B cell (primary cell): ENCODE results near the gene POU4F3. TPM values are rescaled to one million over a fixed set of nuclear protein-coding genes. Genes with fewer than 3 reads are reported as not detected.

Source experiments
- ATAC-seq: fragments of 200-7000 bp; cut with Tn5 transposase; one replicate; pipeline ENCODE4 v1.10.0; 2021; ENCODE audit warnings: low read depth, mild to moderate bottlenecking, moderate number of reproducible peaks, moderate library complexity
- CTCF ChIA-PET: fragments of 350-600 bp; sonication (Branson Sonifier 250); formaldehyde crosslinking; loops from one replicate; lab custom pipeline; 2021; ENCODE audit warnings: antibody characterized with exemption, inconsistent platforms; lab: Charles Lee
- POLR2A ChIA-PET: fragments of 350-600 bp; sonication (Branson Sonifier 250); formaldehyde crosslinking; loops from one replicate; lab custom pipeline; 2021; ENCODE audit warnings: antibody characterized with exemption; lab: Charles Lee
- DNase-seq: peaks from one replicate; pipeline ENCODE4 v3.0.0; 2013
- H2AFZ ChIP-seq: 2 replicates; pipeline ENCODE4 v1.6.1; 2012; ENCODE audit warnings: mild to moderate bottlenecking, low read depth, low read length; ENCODE audit not compliant: insufficient read depth, poor library complexity, severe bottlenecking
- H3K27ac ChIP-seq, 2 donors: 1 replicate in 1 of 2; 2 replicates in 1 of 2; pipeline ENCODE4 v1.5.1; 2012 to 2013; ENCODE audit warnings: low read length in 2 of 2, mild to moderate bottlenecking in 2 of 2, moderate library complexity in 1 of 2
- H3K27me3 ChIP-seq, 4 experiments: fragments of 200-600 bp in 1 of 4; sonication (generic) in 1 of 4; replicated peaks in 1 of 4; 1 replicate in 2 of 4; 2 replicates in 2 of 4; pipeline versions ENCODE4 v1.6.1 to v1.7.0; 2013 to 2016; ENCODE audit warnings: low read length in 3 of 4, mild to moderate bottlenecking in 2 of 4, mixed read lengths in 1 of 4, moderate library complexity in 1 of 4; ENCODE audit not compliant: insufficient read depth in 4 of 4, control insufficient read depth in 3 of 4; ENCODE audit errors: control extremely low read depth in 1 of 4
- H3K36me3 ChIP-seq, 2 experiments: replicated peaks in 1 of 2; 1 replicate in 1 of 2; 2 replicates in 1 of 2; pipeline versions ENCODE4 v1.6.1 to v1.7.1; 2013; ENCODE audit warnings: low read length in 1 of 2; ENCODE audit not compliant: insufficient read depth in 2 of 2, control insufficient read depth in 1 of 2; ENCODE audit errors: control extremely low read depth in 1 of 2, extremely low read depth in 1 of 2
- H3K4me1 ChIP-seq, 2 donors: fragments of 200-600 bp in 1 of 2; sonication (generic) in 1 of 2; 1 replicate in 1 of 2; 2 replicates in 1 of 2; pipeline versions ENCODE4 v1.5.1 to v1.6.1; 2013 to 2017; ENCODE audit warnings: low read length in 2 of 2; ENCODE audit not compliant: control insufficient read depth in 2 of 2, insufficient read depth in 2 of 2
- H3K4me2 ChIP-seq: replicated peaks from 2 replicates; pipeline ENCODE3; 2012; ENCODE audit warnings: mild to moderate bottlenecking, low read depth, low read length; ENCODE audit not compliant: poor library complexity, severe bottlenecking
- H3K4me3 ChIP-seq, 5 experiments: fragments of 200-600 bp in 1 of 5; sonication (generic) in 1 of 5; 1 replicate in 3 of 5; 2 replicates in 2 of 5; pipeline versions ENCODE4 v1.5.1 to v1.7.0; 2011 to 2016; ENCODE audit warnings: low read length in 4 of 5, mild to moderate bottlenecking in 4 of 5, low read depth in 2 of 5, control low read depth in 1 of 5, moderate library complexity in 1 of 5; ENCODE audit not compliant: insufficient read depth in 1 of 5; ENCODE audit errors: control extremely low read depth in 1 of 5, extremely low read depth in 1 of 5
- H3K79me2 ChIP-seq: fragments of 200-600 bp; sonication (generic); one replicate; pipeline ENCODE4 v1.6.0; 2016; ENCODE audit warnings: low read length; ENCODE audit not compliant: control insufficient read depth, insufficient read depth
- H3K9ac ChIP-seq: fragments of 200-600 bp; sonication (generic); 2 replicates; pipeline ENCODE4 v1.6.1; 2017; ENCODE audit warnings: mild to moderate bottlenecking, low read length, moderate library complexity
- H3K9me3 ChIP-seq, 3 donors: one replicate each; pipeline versions ENCODE4 v1.6.1 to v1.7.1; 2013; ENCODE audit warnings: low read length in 2 of 3; ENCODE audit not compliant: control insufficient read depth in 2 of 3, insufficient read depth in 1 of 3; ENCODE audit errors: control extremely low read depth in 1 of 3
- H4K20me1 ChIP-seq: 2 replicates; pipeline ENCODE4 v1.6.0; 2012; ENCODE audit warnings: mild to moderate bottlenecking, low read length; ENCODE audit not compliant: insufficient read depth, control insufficient read depth, poor library complexity, severe bottlenecking
- H3K27ac Mint-ChIP-seq: one replicate; pipeline ENCODE4 v1.8.0; 2021; ENCODE audit warnings: mixed read lengths
- H3K27me3 Mint-ChIP-seq: one replicate; pipeline ENCODE4 v1.8.0; 2021; ENCODE audit warnings: mixed read lengths
- H3K4me1 Mint-ChIP-seq: one replicate; pipeline ENCODE4 v1.8.0; 2021; ENCODE audit warnings: mixed read lengths
- H3K4me3 Mint-ChIP-seq: one replicate; pipeline ENCODE4 v1.8.0; 2021; ENCODE audit warnings: mixed read lengths
- H3K9me3 Mint-ChIP-seq: one replicate; pipeline ENCODE4 v1.8.0; 2022; ENCODE audit warnings: mixed read lengths; ENCODE audit not compliant: insufficient read depth
- CTCF ChIP-seq: fragments of 200-600 bp; IDR thresholded peaks from one replicate; pipeline ENCODE4 v1.8.0; 2022; ENCODE audit warnings: antibody characterized with exemption, mild to moderate bottlenecking
- EZH2 ChIP-seq: IDR thresholded peaks from 2 replicates; pipeline ENCODE4 v1.6.1; 2012; ENCODE audit warnings: borderline replicate concordance, low read depth, mild to moderate bottlenecking, moderate library complexity, low read length; ENCODE audit not compliant: insufficient read depth, poor library complexity, severe bottlenecking
- WGBS: methylation state at CpG from one replicate; pipeline ENCODE4 v1.1.5; 2013; ENCODE audit warnings: missing lambda C conversion rate; ENCODE audit not compliant: insufficient coverage; 5-methylcytosine and 5-hydroxymethylcytosine counted together
- intact Hi-C: fragments of 100-400 bp; cut with micrococcal nuclease; formaldehyde crosslinking; loops from one replicate; pipeline ENCODE4 v1.10.0; 2022
- polyA plus RNA-seq: library from polyadenylated mRNA; depleted of rRNA; stranded (reverse); fragments of >200 nt; gene quantifications from 2 replicates; pipeline ENCODE4 v1.2.3, GENCODE V29; 2012
- total RNA-seq, 2 donors: library from RNA; stranded (reverse); fragments of 120-200 nt in 1 of 2; gene quantifications; 1 replicate in 1 of 2; 2 replicates in 1 of 2; pipeline versions ENCODE4 v1.2.3 to v1.2.4, GENCODE V29; 2013 to 2022

Gene POU4F3
- total and polyA plus RNA-seq, 2 donors (not counting 1 experiment from before 2014, with no cell fraction given), result 0.04 TPM; not detected in 1

GRCh38 chr5:146301626-146302025, 37.0 kb upstream of the POU4F3 start:
- intact Hi-C loops, result no loop called here
- no peak for ATAC-seq

GRCh38 chr5:146302406-146302805, 36.2 kb upstream of the POU4F3 start:
- TF ChIP-seq EZH2 (no peak), CTCF (no peak)
- H4K20me1 ChIP-seq, result no peaks in the 10 kb centered on the region
- no peaks in the 10 kb centered on the region for H3K9me3 Mint-ChIP-seq
- intact Hi-C loops, result no loop called here
- no peak overlapping the region for H3K4me3 ChIP-seq
- ATAC-seq (no peak), DNase-seq (no peak)
- H3K27me3 ChIP-seq, result no peaks in the 10 kb centered on the region
- H2AFZ ChIP-seq, result no peak overlapping the region
- no peak overlapping the region for H3K4me3 Mint-ChIP-seq
- WGBS, result no CpG with 5 or more reads among the region's 1 CpG
- no peak overlapping the region for H3K27ac Mint-ChIP-seq
- H3K4me1 ChIP-seq, result no peaks in the 10 kb centered on the region
- no peak overlapping the region for H3K9ac ChIP-seq
- ChIA-PET POLR2A (no interaction called here), CTCF (no interaction called here)
- no peak overlapping the region for H3K27ac ChIP-seq
- H3K79me2 ChIP-seq, result no peaks in the 10 kb centered on the region
- H3K27me3 Mint-ChIP-seq, result peaks cover 13% of the 10 kb centered on the region
- H3K4me1 Mint-ChIP-seq, result no peaks in the 10 kb centered on the region
- H3K9me3 ChIP-seq, result no peaks in the 10 kb centered on the region
- no peak overlapping the region for H3K4me2 ChIP-seq
- H3K36me3 ChIP-seq, result no peaks in the 10 kb centered on the region

More at GRCh38 chr5:146301626-146302025, 37.0 kb upstream of the POU4F3 start:
- Histone ChIP-seq H3K4me2 (no peak overlapping the region), H3K9me3 (no peaks in the 10 kb centered on the region), H4K20me1 (no peaks in the 10 kb centered on the region), H3K36me3 (no peaks in the 10 kb centered on the region), H3K9ac (no peak overlapping the region), H3K79me2 (no peaks in the 10 kb centered on the region), H2AFZ (no peak overlapping the region), H3K4me3 (no peak overlapping the region), H3K27ac (no peak overlapping the region), H3K4me1 (no peaks in the 10 kb centered on the region), H3K27me3 (no peaks in the 10 kb centered on the region)
- Mint-ChIP-seq H3K27me3 (peaks cover 13% of the 10 kb centered on the region), H3K9me3 (no peaks in the 10 kb centered on the region), H3K4me1 (no peaks in the 10 kb centered on the region), H3K4me3 (no peak overlapping the region), H3K27ac (no peak overlapping the region)
- POLR2A ChIA-PET, result no interaction called here
- 100% methylated on average over 2 of the region's 2 CpGs for WGBS
- TF ChIP-seq CTCF (no peak), EZH2 (no peak)
- DNase-seq, result no peak
- CTCF ChIA-PET, result no interaction called here
